ENCODE measurements around the gene PKNOX2.
"Not testable (repeated sequence)": the region's sequence is repeated elsewhere in the genome, so short reads cannot be mapped to it uniquely, and the experiment has no call there.

PKNOX2 gene

GRCh38 chr11:125202362-125202880 lies 37.9 kb downstream of the PKNOX2 start:
- DNase-seq (ENCODE audit: low read depth): no peak

GRCh38 chr11:125202977-125203376 lies 38.4 kb downstream of the PKNOX2 start:
- DNase-seq (ENCODE audit: low read depth): no peak

GRCh38 chr11:125207866-125208425 lies 43.4 kb downstream of the PKNOX2 start:
- DNase-seq (ENCODE audit: low read depth): no peak

- DNase-seq (ENCODE audit: low read depth): no peak
Observed at GRCh38 chr11:125210066-125210465, 45.5 kb downstream of the PKNOX2 start.

- DNase-seq (ENCODE audit: low read depth): no peak
Observed at GRCh38 chr11:125211191-125211947, 46.8 kb downstream of the PKNOX2 start.

- no peak for DNase-seq (ENCODE audit: low read depth)
Observed at GRCh38 chr11:125211948-125212340, 47.4 kb downstream of the PKNOX2 start.

- DNase-seq (ENCODE audit: low read depth): no peak
Observed at GRCh38 chr11:125214601-125215565, 50.3 kb downstream of the PKNOX2 start.

- DNase-seq (ENCODE audit: low read depth): no peak
Observed at GRCh38 chr11:125215976-125216375, 51.4 kb downstream of the PKNOX2 start.

- no peak for DNase-seq (ENCODE audit: low read depth)
Observed at GRCh38 chr11:125218336-125218735, 53.8 kb downstream of the PKNOX2 start.

GRCh38 chr11:125221461-125221860 lies 56.9 kb downstream of the PKNOX2 start:
- no peak for DNase-seq (ENCODE audit: low read depth)

GRCh38 chr11:125222494-125222893 lies 57.9 kb downstream of the PKNOX2 start:
- DNase-seq (ENCODE audit: low read depth): no peak

- DNase-seq (ENCODE audit: low read depth): not testable (repeated sequence)
Observed at GRCh38 chr11:125223161-125223560, 58.6 kb downstream of the PKNOX2 start.

GRCh38 chr11:125223901-125224361 lies 59.4 kb downstream of the PKNOX2 start:
- DNase-seq (ENCODE audit: low read depth): no peak

- no peak for DNase-seq (ENCODE audit: low read depth)
Observed at GRCh38 chr11:125224391-125225021, 60.0 kb downstream of the PKNOX2 start.

GRCh38 chr11:125225401-125225800 lies 60.9 kb downstream of the PKNOX2 start:
- DNase-seq (ENCODE audit: low read depth): no peak

- DNase-seq (ENCODE audit: low read depth): no peak
Observed at GRCh38 chr11:125226031-125226430, 61.5 kb downstream of the PKNOX2 start.

GRCh38 chr11:125226706-125227105 lies 62.2 kb downstream of the PKNOX2 start:
- DNase-seq (ENCODE audit: low read depth): no peak

GRCh38 chr11:125227151-125227550 lies 62.6 kb downstream of the PKNOX2 start:
- no peak for DNase-seq (ENCODE audit: low read depth)

GRCh38 chr11:125228445-125228844 lies 63.9 kb downstream of the PKNOX2 start:
- no peak for DNase-seq (ENCODE audit: low read depth)

- no peak for DNase-seq (ENCODE audit: low read depth)
Observed at GRCh38 chr11:125228993-125229392, 64.4 kb downstream of the PKNOX2 start.

- DNase-seq (ENCODE audit: low read depth): no peak
Observed at GRCh38 chr11:125229916-125230315, 65.4 kb downstream of the PKNOX2 start.

GRCh38 chr11:125233116-125233515 lies 68.6 kb downstream of the PKNOX2 start:
- no peak for DNase-seq (ENCODE audit: low read depth)

All from activated T-helper 1 cell treated with Interleukin-2 at 50 U/mL for 16 hours (primary cell).